CD8-positive, alpha-beta memory T cell (primary cell): Measurements from ENCODE around the gene PITPNC1. TPM values are rescaled to one million over a fixed set of nuclear protein-coding genes. Genes with fewer than 3 reads are reported as not detected.
A peak's percentile ranks its signal among the peaks of the same experiment; 100 is the strongest.
"Not testable (repeated sequence)": the region's sequence is repeated elsewhere in the genome, so short reads cannot be mapped to it uniquely, and the experiment has no call there.

Source experiments
- CTCF ChIA-PET: fragments of 350-600 bp; sonication (Branson Sonifier 250); formaldehyde crosslinking; loops from one replicate; lab custom pipeline; 2021; ENCODE audit warnings: antibody characterized with exemption; lab: Charles Lee
- POLR2A ChIA-PET: fragments of 350-600 bp; sonication (Branson Sonifier 250); formaldehyde crosslinking; loops from one replicate; lab custom pipeline; 2021; ENCODE audit warnings: antibody characterized with exemption; lab: Charles Lee
- DNase-seq, 5 donors: peaks; one replicate each; pipeline versions ENCODE4 v3.0.0 to v3.0.0-alpha.2; 2020 to 2022; ENCODE audit warnings: mixed read lengths in 1 of 5
- H3K27ac ChIP-seq: one replicate; pipeline ENCODE4 v1.7.0; 2013; ENCODE audit warnings: low read depth, mild to moderate bottlenecking, low read length, moderate library complexity
- H3K27me3 ChIP-seq: 2 replicates; pipeline ENCODE4 v1.7.0; 2013; ENCODE audit warnings: low read length, mild to moderate bottlenecking; ENCODE audit not compliant: insufficient read depth, poor library complexity, severe bottlenecking
- H3K36me3 ChIP-seq: 2 replicates; pipeline ENCODE4 v1.7.0; 2013; ENCODE audit warnings: mild to moderate bottlenecking, low read length, moderate library complexity; ENCODE audit not compliant: insufficient read depth
- H3K4me1 ChIP-seq: 2 replicates; pipeline ENCODE4 v1.7.0; 2013; ENCODE audit warnings: mild to moderate bottlenecking, low read length, moderate library complexity; ENCODE audit not compliant: insufficient read depth
- H3K4me3 ChIP-seq: 2 replicates; pipeline ENCODE4 v1.7.0; 2013; ENCODE audit warnings: mild to moderate bottlenecking, low read length
- H3K9me3 ChIP-seq: 2 replicates; pipeline ENCODE4 v1.7.0; 2013; ENCODE audit warnings: mild to moderate bottlenecking, low read length
- H3K27ac Mint-ChIP-seq, 8 donors: one replicate each; pipeline ENCODE4 v1.8.0; 2020 to 2021; ENCODE audit warnings: mixed read lengths in 8 of 8, mild to moderate bottlenecking in 6 of 8, inconsistent platforms in 3 of 8, moderate library complexity in 3 of 8
- H3K27me3 Mint-ChIP-seq, 2 donors: one replicate each; pipeline ENCODE4 v1.8.0; 2020 to 2021; ENCODE audit warnings: mixed read lengths in 2 of 2, mild to moderate bottlenecking in 1 of 2, moderate library complexity in 1 of 2
- H3K36me3 Mint-ChIP-seq, 3 donors: one replicate each; pipeline ENCODE4 v1.8.0; 2020 to 2021; ENCODE audit warnings: mixed read lengths in 3 of 3, inconsistent platforms in 1 of 3, mild to moderate bottlenecking in 1 of 3
- H3K4me1 Mint-ChIP-seq, 3 donors: one replicate each; pipeline ENCODE4 v1.8.0; 2020 to 2021; ENCODE audit warnings: mixed read lengths in 3 of 3, inconsistent platforms in 1 of 3, mild to moderate bottlenecking in 1 of 3
- H3K4me3 Mint-ChIP-seq, 7 donors: one replicate each; pipeline ENCODE4 v1.8.0; 2020 to 2021; ENCODE audit warnings: mixed read lengths in 7 of 7, mild to moderate bottlenecking in 6 of 7, moderate library complexity in 4 of 7, inconsistent platforms in 2 of 7
- H3K9me3 Mint-ChIP-seq, 5 donors: one replicate each; pipeline ENCODE4 v1.8.0; 2020 to 2022; ENCODE audit warnings: mixed read lengths in 5 of 5, mild to moderate bottlenecking in 3 of 5, moderate library complexity in 2 of 5, inconsistent platforms in 1 of 5
- polyA plus RNA-seq: library from polyadenylated mRNA; unstranded; fragments of 300-500 nt; fragmentation: Illumina TruSeq; gene quantifications from one replicate; pipeline ENCODE4 v1.2.3, GENCODE V29; 2021
- total RNA-seq, 2 experiments: library from RNA; stranded (reverse); gene quantifications; one replicate each; pipeline ENCODE4 v1.2.3, GENCODE V29; 2021

PITPNC1 gene
- total and polyA plus RNA-seq, 3 experiments from 2014 or later: 43.1 to 163 (median 45.1) TPM

DNA sequence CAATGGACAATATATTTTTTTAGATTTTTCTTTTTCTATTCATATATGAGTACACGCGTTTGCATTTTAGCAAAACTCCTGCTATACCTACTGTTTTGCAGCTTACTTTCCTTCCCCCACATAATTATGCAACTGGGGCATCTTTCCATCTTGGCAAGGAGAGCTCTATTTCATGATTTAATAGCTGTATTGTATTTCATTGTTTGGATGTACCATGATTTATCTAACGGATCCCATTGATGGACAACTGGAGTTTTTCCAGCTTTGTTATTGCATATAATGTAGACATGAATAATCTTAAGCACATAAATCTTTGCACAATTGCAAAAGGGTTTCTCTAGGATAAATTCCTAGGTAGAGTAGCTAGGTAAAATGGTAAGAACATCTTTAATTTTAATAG is 133.9 kb downstream of the PITPNC1 start:
- Mint-ChIP-seq H3K27me3 (no peaks in the 10 kb centered on the region), H3K4me3 (no peak overlapping the region), H3K36me3 (peaks cover 9 to 19% (median 10%) of the 10 kb centered on the region in 3 donors), H3K4me1 (peaks cover 50 to 68% (median 63%) of the 10 kb centered on the region in 3 donors), H3K27ac (peak overlapping the region in 2 of 8 donors; percentile 1 to 23), H3K9me3 (peaks cover 3 to 10% (median 6%) of the 10 kb centered on the region in 5 donors)
- H3K9me3 ChIP-seq: no peaks in the 10 kb centered on the region
- POLR2A ChIA-PET: interaction anchor here (0.6 kb wide), 1 partner anchor 37 kb away, joined by 3 read pairs; no protein-coding TSS in a partner anchor
- H3K4me1 ChIP-seq: peaks cover 5% of the 10 kb centered on the region
- no peaks in the 10 kb centered on the region for H3K36me3 ChIP-seq
- no peak overlapping the region for H3K4me3 ChIP-seq
- H3K27ac ChIP-seq: no peak overlapping the region
- no peak for DNase-seq
- H3K27me3 ChIP-seq: no peaks in the 10 kb centered on the region
- CTCF ChIA-PET: interaction anchor here (0.8 to 1.8 kb wide), 4 partner anchors 10 to 132 kb away, joined by 3 to 4 read pairs (median 3); no protein-coding TSS in a partner anchor

DNA sequence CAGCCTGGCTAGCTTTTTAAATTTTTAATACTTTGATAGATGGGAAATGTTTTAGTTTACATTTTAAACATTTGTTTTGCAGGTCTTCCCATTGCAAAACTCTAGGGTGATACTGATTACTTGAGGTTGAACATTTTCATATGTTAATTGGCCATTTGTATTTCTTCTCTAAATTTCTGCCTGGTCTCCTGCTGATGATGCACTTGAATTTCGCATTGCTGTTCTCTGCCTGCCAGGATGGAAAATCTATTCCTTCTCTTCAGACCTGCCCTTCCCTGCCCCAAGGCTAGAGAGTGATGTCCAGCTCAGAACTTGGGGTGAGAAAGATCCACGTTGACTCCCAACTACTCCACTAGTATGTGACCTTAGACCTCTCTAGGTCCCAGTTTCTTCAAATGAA is 134.7 kb downstream of the PITPNC1 start:
- no peaks in the 10 kb centered on the region for H3K36me3 ChIP-seq
- no peaks in the 10 kb centered on the region for H3K27me3 Mint-ChIP-seq
- peak overlapping the region in 3 of 8 donors; percentile 26 to 83 (median 27) for H3K27ac Mint-ChIP-seq
- peaks cover 10 to 21% (median 11%) of the 10 kb centered on the region in 3 donors for H3K36me3 Mint-ChIP-seq
- ChIA-PET POLR2A (no interaction called here), CTCF (interaction anchor here (0.8 to 1.4 kb wide), 2 partner anchors 14 to 133 kb away, joined by 3 to 4 read pairs; no protein-coding TSS in a partner anchor)
- no peak for DNase-seq
- no peaks in the 10 kb centered on the region for H3K27me3 ChIP-seq
- H3K9me3 Mint-ChIP-seq: peaks cover 3 to 10% (median 5%) of the 10 kb centered on the region in 5 donors
- H3K4me1 Mint-ChIP-seq: peaks cover 50 to 72% (median 66%) of the 10 kb centered on the region in 3 donors
- H3K4me3 ChIP-seq: no peak overlapping the region
- H3K4me3 Mint-ChIP-seq: no peak overlapping the region
- no peak overlapping the region for H3K27ac ChIP-seq
- no peaks in the 10 kb centered on the region for H3K9me3 ChIP-seq
- H3K4me1 ChIP-seq: peaks cover 5% of the 10 kb centered on the region

DNA sequence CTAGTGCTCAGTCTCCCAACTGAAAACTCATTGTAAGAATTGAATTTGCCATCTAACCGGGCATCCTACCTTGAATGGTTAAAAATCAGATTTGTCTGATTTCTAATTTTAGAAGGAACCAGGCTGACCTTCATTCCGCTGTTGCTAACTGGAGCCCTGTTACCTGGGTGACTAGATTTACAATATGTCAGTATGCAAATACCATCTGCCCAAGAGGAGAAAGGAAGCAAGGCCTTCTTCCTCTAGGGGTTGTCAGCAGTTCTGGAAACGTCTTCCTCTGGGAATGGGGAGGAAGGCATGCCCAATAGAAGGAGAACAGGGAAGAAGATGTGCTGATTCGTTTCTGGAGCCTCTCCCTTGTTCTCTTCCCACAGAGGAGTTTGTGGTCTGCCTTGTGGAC is 137.9 kb downstream of the PITPNC1 start:
- Mint-ChIP-seq H3K36me3 (peaks cover 0 to 14% (median 6%) of the 10 kb centered on the region in 3 donors), H3K27ac (peak overlapping the region in 6 of 8 donors; percentile 35 to 80 (median 57))

DNA sequence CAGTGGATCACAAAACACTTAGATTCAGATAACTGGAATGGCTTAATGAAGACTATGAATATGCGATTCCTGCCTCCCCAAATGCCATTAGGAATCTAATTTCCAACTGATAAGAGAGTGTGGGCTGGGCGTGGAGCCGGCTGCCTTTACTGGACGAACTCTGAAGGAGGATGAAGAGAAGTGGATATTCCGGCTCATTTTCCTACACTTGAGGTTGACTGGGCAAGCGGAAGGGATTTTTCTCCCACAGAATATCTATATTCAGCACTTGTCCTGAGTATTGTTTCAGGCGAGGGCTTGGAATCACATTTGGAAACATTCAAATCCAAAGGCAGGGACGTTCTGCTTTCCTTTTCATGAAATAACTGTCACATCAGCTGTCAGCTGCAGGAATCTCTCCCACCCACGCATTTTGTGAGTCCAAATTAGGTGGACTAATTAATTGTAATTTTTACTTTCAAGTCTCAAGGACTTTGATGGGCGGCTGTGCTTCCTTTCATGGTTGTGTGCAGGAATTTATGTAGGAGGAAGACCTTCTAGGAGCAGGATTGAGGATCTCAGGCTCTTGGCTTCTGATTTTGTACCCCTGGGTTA is 138.5 kb downstream of the PITPNC1 start:
- Histone ChIP-seq H3K27me3 (no peaks in the 10 kb centered on the region), H3K4me3 (no peak overlapping the region), H3K9me3 (no peaks in the 10 kb centered on the region), H3K36me3 (no peaks in the 10 kb centered on the region), H3K27ac (no peak overlapping the region), H3K4me1 (peaks cover 15% of the 10 kb centered on the region)
- Mint-ChIP-seq H3K4me3 (no peak overlapping the region), H3K36me3 (peaks cover 0 to 14% (median 6%) of the 10 kb centered on the region in 3 donors), H3K9me3 (no peaks in the 10 kb centered on the region), H3K27me3 (no peaks in the 10 kb centered on the region), H3K27ac (peak overlapping the region in 6 of 8 donors; percentile 39 to 80 (median 50)), H3K4me1 (peaks cover 57 to 82% (median 75%) of the 10 kb centered on the region in 3 donors)
- CTCF ChIA-PET: no interaction called here
- POLR2A ChIA-PET: no interaction called here
- no peak for DNase-seq

More for the DNA sequence above, 137.9 kb downstream of the PITPNC1 start:
- Histone ChIP-seq H3K9me3 (no peaks in the 10 kb centered on the region), H3K27ac (no peak overlapping the region), H3K4me3 (no peak overlapping the region), H3K36me3 (no peaks in the 10 kb centered on the region), H3K4me1 (peaks cover 11% of the 10 kb centered on the region), H3K27me3 (no peaks in the 10 kb centered on the region)
- no peaks in the 10 kb centered on the region for H3K27me3 Mint-ChIP-seq
- H3K4me3 Mint-ChIP-seq: no peak overlapping the region
- DNase-seq: no peak
- POLR2A ChIA-PET: no interaction called here
- no peaks in the 10 kb centered on the region for H3K9me3 Mint-ChIP-seq
- peaks cover 55 to 82% (median 75%) of the 10 kb centered on the region in 3 donors for H3K4me1 Mint-ChIP-seq
- CTCF ChIA-PET: no interaction called here

DNA sequence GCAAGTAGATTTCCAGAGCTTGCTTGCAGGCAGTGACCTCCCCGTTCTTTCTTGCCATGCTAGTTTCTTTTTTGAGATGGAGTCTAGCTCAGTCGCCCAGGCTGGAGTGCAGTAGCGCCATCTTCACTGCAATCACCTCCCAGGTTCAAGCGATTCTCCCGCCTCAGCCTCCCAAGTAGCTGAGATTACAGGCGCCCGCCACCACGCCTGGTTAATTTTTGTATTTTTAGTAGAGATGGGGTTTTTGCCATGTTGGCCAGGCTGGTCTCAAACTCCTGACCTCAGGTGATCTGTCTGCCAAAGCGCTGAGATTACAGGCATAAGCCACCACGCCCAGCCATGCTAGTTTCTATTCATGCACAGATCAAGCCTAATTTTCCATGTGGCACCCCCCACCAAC is 139.5 kb downstream of the PITPNC1 start:
- peaks cover 0 to 19% (median 9%) of the 10 kb centered on the region in 3 donors for H3K36me3 Mint-ChIP-seq
- H3K9me3 Mint-ChIP-seq, POLR2A ChIA-PET, H3K27me3 Mint-ChIP-seq, DNase-seq, H3K9me3 ChIP-seq, H3K27me3 ChIP-seq, H3K36me3 ChIP-seq, H3K27ac ChIP-seq, H3K4me3 ChIP-seq: not testable (repeated sequence)
- peak overlapping the region in 1 of 7 donors; percentile 19 for H3K4me3 Mint-ChIP-seq
- H3K27ac Mint-ChIP-seq: peak overlapping the region in 2 of 8 donors; percentile 20 to 57
- H3K4me1 Mint-ChIP-seq: peaks cover 62 to 84% (median 77%) of the 10 kb centered on the region in 3 donors
- peaks cover 15% of the 10 kb centered on the region for H3K4me1 ChIP-seq
- CTCF ChIA-PET: interaction anchor here (1.0 kb wide), 1 partner anchor 41 kb away, joined by 6 read pairs; no protein-coding TSS in a partner anchor

DNA sequence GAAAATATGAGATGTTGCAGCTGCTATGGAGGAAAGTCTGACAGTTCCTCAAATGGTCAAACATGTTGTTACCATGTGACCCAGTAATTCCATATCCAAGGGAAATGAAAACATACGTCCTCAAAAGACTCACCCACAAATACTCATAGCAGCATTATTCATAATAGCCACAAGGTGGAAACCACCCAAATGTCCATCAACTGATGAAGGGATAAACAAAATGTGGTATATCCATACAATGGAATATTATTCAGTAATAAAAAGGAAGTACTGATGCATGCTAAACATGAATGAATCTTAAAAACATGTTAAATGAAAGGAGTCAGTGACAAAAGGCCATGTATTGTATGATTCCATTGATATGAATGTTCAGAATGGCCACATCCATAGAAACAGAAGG is 140.2 kb downstream of the PITPNC1 start:
- peaks cover 62 to 84% (median 79%) of the 10 kb centered on the region in 3 donors for H3K4me1 Mint-ChIP-seq
- H3K9me3 Mint-ChIP-seq: no peaks in the 10 kb centered on the region
- Histone ChIP-seq H3K36me3 (no peaks in the 10 kb centered on the region), H3K4me3 (no peak overlapping the region), H3K9me3 (no peaks in the 10 kb centered on the region), H3K27me3 (no peaks in the 10 kb centered on the region), H3K4me1 (peaks cover 15% of the 10 kb centered on the region), H3K27ac (no peak overlapping the region)
- DNase-seq: no peak
- no peaks in the 10 kb centered on the region for H3K27me3 Mint-ChIP-seq
- peaks cover 0 to 22% (median 9%) of the 10 kb centered on the region in 3 donors for H3K36me3 Mint-ChIP-seq
- peak overlapping the region in 5 of 8 donors; percentile 1 to 68 (median 43) for H3K27ac Mint-ChIP-seq
- ChIA-PET POLR2A (no interaction called here), CTCF (no interaction called here)
- H3K4me3 Mint-ChIP-seq: no peak overlapping the region

DNA sequence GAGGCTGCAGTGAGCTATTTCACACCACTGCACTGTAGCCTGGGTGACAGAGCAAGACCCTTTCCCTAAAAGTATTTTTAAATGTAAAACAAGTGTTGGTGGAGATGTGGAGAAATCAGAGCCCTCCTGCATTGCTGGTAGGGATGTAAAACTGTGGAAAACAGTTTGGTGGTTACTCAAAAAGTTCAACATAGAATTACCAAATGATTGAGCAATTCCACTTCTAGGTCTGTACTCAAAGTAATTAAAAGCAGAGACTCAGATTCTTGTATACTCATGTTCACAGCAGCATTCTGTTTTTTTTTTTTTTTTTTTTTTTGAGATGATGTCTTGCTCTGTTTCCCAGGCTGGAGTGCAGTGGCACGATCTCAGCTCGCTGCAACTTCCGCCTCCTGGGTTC is 141.8 kb downstream of the PITPNC1 start:
- Mint-ChIP-seq H3K27me3 (no peaks in the 10 kb centered on the region), H3K27ac (peak overlapping the region in 6 of 8 donors; percentile 23 to 86 (median 72)), H3K36me3 (peaks cover 0 to 25% (median 9%) of the 10 kb centered on the region in 3 donors), H3K4me3 (no peak overlapping the region), H3K9me3 (no peaks in the 10 kb centered on the region), H3K4me1 (peaks cover 63 to 89% (median 84%) of the 10 kb centered on the region in 3 donors)
- ChIA-PET POLR2A (no interaction called here), CTCF (no interaction called here)
- Histone ChIP-seq H3K27me3 (no peaks in the 10 kb centered on the region), H3K9me3 (no peaks in the 10 kb centered on the region), H3K36me3 (no peaks in the 10 kb centered on the region), H3K4me1 (peaks cover 15% of the 10 kb centered on the region), H3K4me3 (no peak overlapping the region), H3K27ac (no peak overlapping the region)
- no peak for DNase-seq

DNA sequence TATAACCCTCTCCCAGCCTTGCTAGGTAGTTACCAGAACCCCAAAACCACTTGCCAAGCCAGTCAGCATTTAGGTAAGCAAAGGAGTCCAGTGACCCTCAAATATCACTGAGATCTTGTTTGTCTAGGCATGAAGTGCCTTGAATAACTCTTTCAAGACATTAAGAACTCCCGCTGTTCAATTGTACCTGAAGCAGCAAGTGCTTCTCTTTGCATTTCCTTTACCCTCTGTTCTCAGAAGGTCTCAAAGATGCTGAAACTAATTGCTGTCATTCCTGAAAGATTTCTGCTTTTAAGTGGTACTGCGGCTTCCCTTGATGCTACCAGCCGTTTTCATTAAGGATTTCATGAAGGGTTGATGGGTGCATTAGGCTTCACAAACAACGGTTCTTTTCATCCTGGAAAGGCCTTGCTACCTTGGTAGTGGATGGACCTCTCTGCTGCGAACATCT is 142.7 kb downstream of the PITPNC1 start:
- Histone ChIP-seq H3K27ac (no peak overlapping the region), H3K27me3 (no peaks in the 10 kb centered on the region), H3K36me3 (no peaks in the 10 kb centered on the region), H3K4me3 (no peak overlapping the region), H3K4me1 (peaks cover 15% of the 10 kb centered on the region), H3K9me3 (no peaks in the 10 kb centered on the region)
- Mint-ChIP-seq H3K4me3 (peak overlapping the region in 2 of 7 donors; percentile 40 to 52), H3K36me3 (peaks cover 0 to 24% (median 9%) of the 10 kb centered on the region in 3 donors), H3K9me3 (no peaks in the 10 kb centered on the region), H3K4me1 (peaks cover 63 to 90% (median 80%) of the 10 kb centered on the region in 3 donors), H3K27me3 (no peaks in the 10 kb centered on the region), H3K27ac (peak overlapping the region; percentile 18 to 86 (median 82))
- ChIA-PET CTCF (interaction anchor here (1.4 kb wide), 1 partner anchor 45 kb away, joined by 3 read pairs; no protein-coding TSS in a partner anchor), POLR2A (no interaction called here)
- no peak for DNase-seq
